ENCODE data around the gene RHOBTB3. TPM values are rescaled to one million over a fixed set of nuclear protein-coding genes. Genes with fewer than 3 reads are reported as not detected.

The RHOBTB3 gene
- total RNA-seq, 1 experiment from 2014 or later: 6.8 TPM

DNA sequence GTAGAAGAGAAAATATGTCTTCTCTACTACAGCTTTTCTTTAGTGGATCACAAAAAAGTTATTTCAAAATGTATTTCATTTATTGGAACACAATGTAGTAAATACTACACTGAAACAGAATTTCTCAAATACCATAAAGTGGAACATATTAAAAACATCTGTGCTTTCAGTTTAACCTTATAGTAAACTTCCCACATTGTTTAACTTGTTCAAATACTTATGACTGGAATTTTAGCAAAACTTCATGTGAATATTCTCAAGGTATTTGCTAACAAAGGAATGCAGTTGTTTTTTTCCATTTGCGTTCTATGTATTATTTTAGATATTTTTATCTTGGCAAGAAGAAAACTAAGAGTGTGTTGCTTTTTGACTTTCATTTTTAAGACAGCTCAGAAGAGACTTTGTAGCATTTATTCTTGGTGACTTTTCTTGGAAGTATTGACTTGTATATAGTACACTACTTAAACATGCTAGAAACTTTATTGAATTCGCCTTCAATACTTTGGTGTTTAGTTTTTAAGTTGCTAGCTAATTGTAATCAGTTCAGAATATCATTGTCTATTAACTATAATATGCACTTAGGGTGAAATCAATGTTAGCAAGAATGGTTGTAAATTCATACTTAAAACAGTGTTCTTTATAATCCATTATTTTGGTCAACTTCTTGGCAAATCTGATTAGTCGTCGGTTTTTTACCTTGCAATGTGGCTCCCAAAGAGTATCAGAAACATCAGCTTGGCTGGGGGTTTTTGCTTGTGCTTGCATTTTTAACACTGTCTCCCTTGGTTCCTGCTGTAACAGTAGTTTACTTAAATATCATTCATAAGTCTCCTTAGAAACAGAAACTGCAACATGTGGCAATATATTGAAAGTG, 5.0 kb upstream of the RHOBTB3 start:
- H3K4me1 Mint-ChIP-seq: peaks cover 28% of the 10 kb centered on the region in 2 experiments

More for the DNA sequence above, 5.0 kb upstream of the RHOBTB3 start:
- H3T11ph ChIP-seq (ENCODE audit: low read length): no peak overlapping the region
- no peaks in the 10 kb centered on the region for H3K79me1 ChIP-seq (ENCODE audit: insufficient read depth, low read depth, low read length, poor library complexity, severe bottlenecking)
- H3K4ac ChIP-seq (ENCODE audit: low read depth, low read length): no peak overlapping the region
- no peak overlapping the region for H4K8ac ChIP-seq (replicated peaks; ENCODE audit: insufficient read length, low read depth, low read length)
- no CpG with 5 or more reads among the region's 4 CpGs for WGBS (ENCODE audit: extremely low coverage, insufficient read length, low lambda C conversion rate)
- no peak overlapping the region for H2BK20ac ChIP-seq (ENCODE audit: low read depth, low read length, poor library complexity, severe bottlenecking)
- no peak overlapping the region for H2BK120ac ChIP-seq (ENCODE audit: low read depth, low read length, poor library complexity, severe bottlenecking)
- H4K5ac ChIP-seq (ENCODE audit: insufficient read length, low read depth, low read length): no peak overlapping the region
- H3K23ac ChIP-seq (ENCODE audit: insufficient read length, low read depth, low read length): no peak overlapping the region
- no peak overlapping the region for H3K9ac ChIP-seq (ENCODE audit: extremely low read depth, insufficient read length, low read length)
- no peak for DNase-seq
- no peak overlapping the region for H3K56ac ChIP-seq (ENCODE audit: insufficient read length, low read depth, low read length)
- no peak overlapping the region for H3K27ac ChIP-seq (ENCODE audit: insufficient read length, low read depth, low read length)
- peaks cover 8% of the 10 kb centered on the region; the same call in 1 of the 2 replicates for H3K27me3 ChIP-seq (ENCODE audit: insufficient read depth, low read length)
- H3K23me2 ChIP-seq (ENCODE audit: insufficient read length, low read depth, low read length, poor library complexity, severe bottlenecking): peaks cover 5% of the 10 kb centered on the region
- Mint-ChIP-seq H3K36me3 (ENCODE audit: insufficient read depth in 1 of 3, low read depth in 3 of 3) (no peaks in the 10 kb centered on the region), H3K4me3 (no peak overlapping the region), H3K27ac (no peak overlapping the region), H3K9me3 (no peaks in the 10 kb centered on the region), H3K27me3 (ENCODE audit: low read depth) (peaks cover 39% of the 10 kb centered on the region)
- H2AK5ac ChIP-seq (ENCODE audit: insufficient read length, low read length): no peak overlapping the region
- H4K91ac ChIP-seq (ENCODE audit: insufficient read length, low read depth, low read length): no peak overlapping the region
- peaks cover 4% of the 10 kb centered on the region; the same call in 1 of the 2 replicates for H3K4me1 ChIP-seq (ENCODE audit: insufficient read depth, low read length)
- no peak overlapping the region for H3K4me2 ChIP-seq (ENCODE audit: insufficient read depth, insufficient read length, low read length)
- H2BK12ac ChIP-seq (ENCODE audit: insufficient read length, low read depth, low read length): no peak overlapping the region
- no peak overlapping the region for H3K18ac ChIP-seq (ENCODE audit: insufficient read length, low read depth, low read length)
- no peak overlapping the region for H2AFZ ChIP-seq (ENCODE audit: low read length)
- TF ChIP-seq, protein P1, sequence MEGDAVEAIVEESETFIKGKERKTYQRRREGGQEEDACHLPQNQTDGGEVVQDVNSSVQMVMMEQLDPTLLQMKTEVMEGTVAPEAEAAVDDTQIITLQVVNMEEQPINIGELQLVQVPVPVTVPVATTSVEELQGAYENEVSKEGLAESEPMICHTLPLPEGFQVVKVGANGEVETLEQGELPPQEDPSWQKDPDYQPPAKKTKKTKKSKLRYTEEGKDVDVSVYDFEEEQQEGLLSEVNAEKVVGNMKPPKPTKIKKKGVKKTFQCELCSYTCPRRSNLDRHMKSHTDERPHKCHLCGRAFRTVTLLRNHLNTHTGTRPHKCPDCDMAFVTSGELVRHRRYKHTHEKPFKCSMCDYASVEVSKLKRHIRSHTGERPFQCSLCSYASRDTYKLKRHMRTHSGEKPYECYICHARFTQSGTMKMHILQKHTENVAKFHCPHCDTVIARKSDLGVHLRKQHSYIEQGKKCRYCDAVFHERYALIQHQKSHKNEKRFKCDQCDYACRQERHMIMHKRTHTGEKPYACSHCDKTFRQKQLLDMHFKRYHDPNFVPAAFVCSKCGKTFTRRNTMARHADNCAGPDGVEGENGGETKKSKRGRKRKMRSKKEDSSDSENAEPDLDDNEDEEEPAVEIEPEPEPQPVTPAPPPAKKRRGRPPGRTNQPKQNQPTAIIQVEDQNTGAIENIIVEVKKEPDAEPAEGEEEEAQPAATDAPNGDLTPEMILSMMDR (conservative IDR thresholded peaks at IDR 0.05): no peak
- H3K79me2 ChIP-seq (ENCODE audit: insufficient read depth, low read length): no peaks in the 10 kb centered on the region
- no peak overlapping the region for H3K14ac ChIP-seq (ENCODE audit: insufficient read depth, low read length)
- no peaks in the 10 kb centered on the region for H4K20me1 ChIP-seq (ENCODE audit: control insufficient read depth, insufficient read depth, insufficient read length)
- no peaks in the 10 kb centered on the region for H3K9me3 ChIP-seq (ENCODE audit: control insufficient read depth, low read depth, low read length)
- no peak overlapping the region for H2BK5ac ChIP-seq (ENCODE audit: insufficient read length, low read length)
- no peak overlapping the region for H2BK15ac ChIP-seq (ENCODE audit: low read depth, low read length)
